Measurements from ENCODE around the gene GUK1. TPM values are rescaled to one million over a fixed set of nuclear protein-coding genes. Genes with fewer than 3 reads are reported as not detected.

The GUK1 gene
- total RNA-seq, 1 experiment from 2014 or later, result 996 TPM

DNA sequence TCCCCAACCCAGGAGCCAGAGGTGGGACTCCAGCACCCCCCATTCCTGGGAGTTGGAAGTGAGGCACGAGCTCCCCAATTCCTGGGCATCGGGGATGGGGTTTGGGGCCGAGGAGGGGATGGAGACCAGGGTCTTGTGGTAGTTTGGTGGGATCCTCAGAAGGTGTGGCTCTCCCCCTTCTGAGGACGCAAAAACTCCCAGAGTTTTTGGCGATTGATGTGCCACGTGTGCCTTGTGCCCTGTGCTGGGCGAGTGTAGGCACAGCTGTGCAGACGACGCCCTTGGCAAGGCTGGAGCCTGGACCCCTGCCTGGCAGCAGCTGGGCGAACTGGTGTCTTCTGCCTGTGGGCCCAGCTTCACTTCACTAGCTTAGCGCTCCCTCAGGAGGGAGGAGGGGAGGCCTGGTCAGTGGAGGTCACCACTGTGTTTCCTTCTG lies 2.6 kb downstream of the GUK1 start:
- intact Hi-C loops (cut with micrococcal nuclease), result loop anchor here (5.0 kb wide), 1 partner anchor 265 kb away; the partner anchor contains the start of gene TRIM11
- Histone ChIP-seq H4K20me1 (ENCODE audit: low read length) (peaks cover 57% of the 10 kb centered on the region), H3K4me3 (ENCODE audit: low read length) (peak overlapping the region; percentile 84), H3K79me2 (ENCODE audit: low read length) (peaks cover 74% of the 10 kb centered on the region), H3K36me3 (ENCODE audit: low read depth, low read length) (peaks cover 6% of the 10 kb centered on the region; the same call in 1 of the 2 replicates), H3K9me3 (ENCODE audit: low read length) (no peaks in the 10 kb centered on the region), H3K4me2 (ENCODE audit: low read length) (peak overlapping the region; percentile 98), H3K9me2 (replicated peaks; ENCODE audit: low read length) (no peaks in the 10 kb centered on the region), H3K4me1 (ENCODE audit: insufficient read depth, low read length) (peaks cover 23% of the 10 kb centered on the region), H3K27ac (ENCODE audit: low read length) (no peak overlapping the region), H2AFZ (ENCODE audit: low read length) (no peak overlapping the region), H3K9ac (ENCODE audit: low read length) (no peak overlapping the region), H3F3A (ENCODE audit: low read length, unreplicated experiment) (no peaks in the 10 kb centered on the region), H3K27me3 (ENCODE audit: low read length) (no peaks in the 10 kb centered on the region)
- no peak for DNase-seq
- no peak for TF ChIP-seq EZH2 (IDR thresholded peaks at IDR 0.05; ENCODE audit: low read length, unreplicated experiment)
- no peak for TF ChIP-seq EZH2phosphoT487 (IDR thresholded peaks at IDR 0.05; ENCODE audit: borderline replicate concordance, low read length)
- TF ChIP-seq, protein P1, sequence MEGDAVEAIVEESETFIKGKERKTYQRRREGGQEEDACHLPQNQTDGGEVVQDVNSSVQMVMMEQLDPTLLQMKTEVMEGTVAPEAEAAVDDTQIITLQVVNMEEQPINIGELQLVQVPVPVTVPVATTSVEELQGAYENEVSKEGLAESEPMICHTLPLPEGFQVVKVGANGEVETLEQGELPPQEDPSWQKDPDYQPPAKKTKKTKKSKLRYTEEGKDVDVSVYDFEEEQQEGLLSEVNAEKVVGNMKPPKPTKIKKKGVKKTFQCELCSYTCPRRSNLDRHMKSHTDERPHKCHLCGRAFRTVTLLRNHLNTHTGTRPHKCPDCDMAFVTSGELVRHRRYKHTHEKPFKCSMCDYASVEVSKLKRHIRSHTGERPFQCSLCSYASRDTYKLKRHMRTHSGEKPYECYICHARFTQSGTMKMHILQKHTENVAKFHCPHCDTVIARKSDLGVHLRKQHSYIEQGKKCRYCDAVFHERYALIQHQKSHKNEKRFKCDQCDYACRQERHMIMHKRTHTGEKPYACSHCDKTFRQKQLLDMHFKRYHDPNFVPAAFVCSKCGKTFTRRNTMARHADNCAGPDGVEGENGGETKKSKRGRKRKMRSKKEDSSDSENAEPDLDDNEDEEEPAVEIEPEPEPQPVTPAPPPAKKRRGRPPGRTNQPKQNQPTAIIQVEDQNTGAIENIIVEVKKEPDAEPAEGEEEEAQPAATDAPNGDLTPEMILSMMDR (conservative IDR thresholded peaks at IDR 0.05; ENCODE audit: low read depth, low read length), result no peak
- POLR2A ChIA-PET (ENCODE audit: unreplicated experiment), result no interaction called here
- CTCF ChIA-PET, result interaction anchor here (1.3 kb wide), 1 partner anchor 143 kb away, joined by 8 read pairs; no protein-coding TSS in a partner anchor
- BruUV-seq (replicated peaks), result no TSS peak
- no peak for ATAC-seq

DNA sequence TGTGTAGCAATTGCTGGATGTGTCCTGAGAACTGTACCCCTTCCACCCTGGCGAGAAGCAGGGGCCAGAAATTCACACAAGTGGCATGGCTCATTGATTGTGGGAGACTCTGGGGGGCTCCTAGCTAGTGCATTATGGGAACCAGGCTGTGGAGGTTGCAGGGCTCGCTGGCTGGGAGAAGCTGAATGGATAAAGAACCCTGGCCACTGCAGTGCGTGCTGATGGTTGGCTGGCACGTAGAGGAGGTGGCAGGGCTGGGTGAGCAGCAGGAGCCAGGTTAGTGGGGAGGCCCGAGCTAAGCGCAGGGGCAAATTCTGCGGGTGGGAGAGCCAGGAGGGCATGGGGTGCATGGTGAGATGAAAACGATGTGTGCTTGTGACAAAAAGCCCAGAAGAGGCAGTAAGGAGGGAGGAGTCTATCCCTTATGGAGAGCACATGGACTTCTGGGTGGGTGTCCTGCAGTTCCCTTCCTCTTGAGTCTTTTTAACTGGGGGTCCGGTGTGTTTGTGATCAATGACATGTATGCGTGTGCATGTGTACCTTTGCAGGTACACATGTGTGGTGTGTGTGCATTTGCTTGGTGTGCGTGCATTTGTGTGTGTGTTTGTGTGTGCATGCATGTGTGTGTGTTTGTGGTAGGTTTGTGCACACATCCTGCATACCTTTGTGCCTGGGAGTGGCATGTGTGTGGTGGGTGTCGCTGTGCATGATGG lies 3.6 kb downstream of the GUK1 start:
- ATAC-seq, result no peak
- Histone ChIP-seq H3K36me3 (ENCODE audit: low read depth, low read length) (peaks cover 8% of the 10 kb centered on the region; the same call in 1 of the 2 replicates), H3F3A (ENCODE audit: low read length, unreplicated experiment) (no peaks in the 10 kb centered on the region), H3K9ac (ENCODE audit: low read length) (no peak overlapping the region), H3K27me3 (ENCODE audit: low read length) (no peaks in the 10 kb centered on the region), H3K27ac (ENCODE audit: low read length) (no peak overlapping the region), H3K4me1 (ENCODE audit: insufficient read depth, low read length) (peaks cover 23% of the 10 kb centered on the region), H3K4me3 (ENCODE audit: low read length) (no peak overlapping the region), H3K9me3 (ENCODE audit: low read length) (no peaks in the 10 kb centered on the region), H4K20me1 (ENCODE audit: low read length) (peaks cover 57% of the 10 kb centered on the region), H3K79me2 (ENCODE audit: low read length) (peaks cover 76% of the 10 kb centered on the region), H2AFZ (ENCODE audit: low read length) (no peak overlapping the region), H3K9me2 (replicated peaks; ENCODE audit: low read length) (no peaks in the 10 kb centered on the region), H3K4me2 (ENCODE audit: low read length) (peak overlapping the region; percentile 98; the same call in 1 of the 2 replicates)
- ChIA-PET POLR2A (ENCODE audit: unreplicated experiment) (no interaction called here), CTCF (interaction anchor here (1.3 kb wide), 1 partner anchor 144 kb away, joined by 8 read pairs; no protein-coding TSS in a partner anchor)
- no peak for TF ChIP-seq EZH2phosphoT487 (IDR thresholded peaks at IDR 0.05; ENCODE audit: borderline replicate concordance, low read length)
- TF ChIP-seq, protein P1 (conservative IDR thresholded peaks at IDR 0.05; ENCODE audit: low read depth, low read length), result no peak
- BruUV-seq (replicated peaks), result no TSS peak
- intact Hi-C loops (cut with micrococcal nuclease), result loop anchor here (5.0 kb wide), 1 partner anchor 264 kb away; the partner anchor contains the start of gene TRIM11
- no peak for DNase-seq

All from PC-3 (cell line).